Upper lobe of left lung (tissue), 6 donors: ENCODE measurements around the gene DLG2. TPM values are rescaled to one million over a fixed set of nuclear protein-coding genes. Genes with fewer than 3 reads are reported as not detected.
A peak's percentile ranks its signal among the peaks of the same experiment; 100 is the strongest.

Source experiments
- ATAC-seq, 2 donors: fragments of 200-7000 bp; cut with Tn5 transposase; one replicate each; pipeline ENCODE4 v1.9.1; 2022; ENCODE audit warnings: mild to moderate bottlenecking in 2 of 2, moderate library complexity in 2 of 2; ENCODE audit not compliant: low FRiP score in 2 of 2
- DNase-seq, 2 donors: peaks; one replicate each; pipeline ENCODE4 v3.0.0-alpha.2; 2019 to 2020
- H3K27ac ChIP-seq, 4 donors: fragments of 200-600 bp; sonication (generic); one replicate each; pipeline ENCODE4 v1.5.1; 2016 to 2019
- H3K27me3 ChIP-seq, 4 donors: fragments of 200-600 bp; sonication (generic); one replicate each; pipeline ENCODE4 v1.5.1; 2017 to 2019
- H3K36me3 ChIP-seq, 4 donors: fragments of 200-600 bp; sonication (generic); one replicate each; pipeline ENCODE4 v1.5.1; 2016 to 2019
- H3K4me1 ChIP-seq, 4 donors: fragments of 200-600 bp; sonication (generic); one replicate each; pipeline ENCODE4 v1.5.1; 2018 to 2019
- H3K4me3 ChIP-seq, 4 donors: fragments of 200-600 bp; sonication (generic); one replicate each; pipeline ENCODE4 v1.5.1; 2017 to 2019; ENCODE audit warnings: mild to moderate bottlenecking in 2 of 4, moderate library complexity in 1 of 4
- H3K9me3 ChIP-seq, 4 donors: fragments of 200-600 bp; sonication (generic); one replicate each; pipeline ENCODE4 v1.5.1; 2018 to 2019
- CTCF ChIP-seq, 6 experiments: fragments of 450-650 bp in 4 of 6; fragments of 200-600 bp in 2 of 6; sonication (generic) in 2 of 6; IDR thresholded peaks; one replicate each; pipeline ENCODE4 v1.5.1; 2016 to 2019; ENCODE audit warnings: antibody characterized with exemption in 6 of 6
- EP300 ChIP-seq, 4 donors: sonication (generic); formaldehyde crosslinking; IDR thresholded peaks; one replicate each; pipeline ENCODE4 v1.5.1; 2017; ENCODE audit warnings: antibody characterized with exemption in 4 of 4, control low read depth in 2 of 4
- POLR2A ChIP-seq, 4 donors: fragments of 450-650 bp; IDR thresholded peaks; one replicate each; pipeline ENCODE4 v1.5.1; 2016 to 2017; ENCODE audit warnings: antibody characterized with exemption in 4 of 4, mild to moderate bottlenecking in 2 of 4
- POLR2AphosphoS5 ChIP-seq, 2 donors: sonication (generic); formaldehyde crosslinking; IDR thresholded peaks; one replicate each; pipeline ENCODE4 v1.5.1; 2017; ENCODE audit warnings: antibody characterized with exemption in 2 of 2
- WGBS, 2 donors: methylation state at CpG; one replicate each; pipeline ENCODE4 v1.1.5; 2017 to 2018; 5-methylcytosine and 5-hydroxymethylcytosine counted together
- total RNA-seq, 6 donors: library from RNA; depleted of rRNA in 4 of 6; stranded (reverse); fragments of >200 nt in 4 of 6; gene quantifications; one replicate each; pipeline versions ENCODE4 v1.1.0 to v1.2.1, GENCODE V29; 2016 to 2021
- donor health status: DM: no; HTN: no; CAD: no; lungs with moderate emphysema.
- donor health status: DM: no; HTN: yes; CAD: no; lungs with severe emphysema.

The DLG2 gene
- total RNA-seq, 6 donors from 2014 or later, result 3.4 to 37.7 (median 9.1) TPM

- H3K4me1 ChIP-seq, result no peaks in the 10 kb centered on the region
- H3K9me3 ChIP-seq, result no peaks in the 10 kb centered on the region
- H3K36me3 ChIP-seq, result no peaks in the 10 kb centered on the region
- 66 to 82% methylated on average over 3 of the region's 3 CpGs for WGBS, 2 donors
- no peak for DNase-seq
- H3K4me3 ChIP-seq, result no peak overlapping the region
- no peak for TF ChIP-seq CTCF (IDR thresholded peaks at IDR 0.05)
- TF ChIP-seq POLR2A (IDR thresholded peaks at IDR 0.05), result no peak
- TF ChIP-seq EP300 (IDR thresholded peaks at IDR 0.05), result no peak
- no peak for TF ChIP-seq POLR2AphosphoS5 (IDR thresholded peaks at IDR 0.05)
- no peaks in the 10 kb centered on the region for H3K27me3 ChIP-seq
- peak in 1 of 2 donors; percentile 19 for ATAC-seq
- no peak overlapping the region for H3K27ac ChIP-seq
These were observed 1909.6 kb downstream of the DLG2 start for GRCh38 chr11:83717537-83717936.

- Histone ChIP-seq H3K36me3 (no peaks in the 10 kb centered on the region), H3K27ac (no peak overlapping the region), H3K4me3 (no peak overlapping the region), H3K27me3 (no peaks in the 10 kb centered on the region), H3K9me3 (no peaks in the 10 kb centered on the region), H3K4me1 (no peaks in the 10 kb centered on the region)
- TF ChIP-seq CTCF (IDR thresholded peaks at IDR 0.05) (no peak), POLR2A (IDR thresholded peaks at IDR 0.05) (no peak), EP300 (IDR thresholded peaks at IDR 0.05) (no peak), POLR2AphosphoS5 (IDR thresholded peaks at IDR 0.05) (no peak)
- DNase-seq (no peak), ATAC-seq (no peak)
- WGBS, 2 donors, result 74 to 76% methylated on average over 2 of the region's 2 CpGs
These were observed 1911.1 kb downstream of the DLG2 start for GRCh38 chr11:83715927-83716535.

GRCh38 chr11:83713708-83714107 is 1913.4 kb downstream of the DLG2 start:
- H3K36me3 ChIP-seq, result no peaks in the 10 kb centered on the region
- WGBS, 2 donors, result 52 to 65% methylated on average over 2 of the region's 2 CpGs
- H3K4me3 ChIP-seq, result no peak overlapping the region
- H3K9me3 ChIP-seq, result no peaks in the 10 kb centered on the region
- DNase-seq (no peak), ATAC-seq (peak in 1 of 2 donors; percentile 85)
- no peak overlapping the region for H3K27ac ChIP-seq
- H3K4me1 ChIP-seq, result no peaks in the 10 kb centered on the region
- no peak for TF ChIP-seq CTCF (IDR thresholded peaks at IDR 0.05)
- TF ChIP-seq POLR2A (IDR thresholded peaks at IDR 0.05), result no peak
- no peak for TF ChIP-seq EP300 (IDR thresholded peaks at IDR 0.05)
- no peak for TF ChIP-seq POLR2AphosphoS5 (IDR thresholded peaks at IDR 0.05)
- no peaks in the 10 kb centered on the region for H3K27me3 ChIP-seq

GRCh38 chr11:83711106-83711527 is 1916.0 kb downstream of the DLG2 start:
- no peak overlapping the region for H3K27ac ChIP-seq
- no peaks in the 10 kb centered on the region for H3K36me3 ChIP-seq
- no peak overlapping the region for H3K4me3 ChIP-seq
- H3K4me1 ChIP-seq, result no peaks in the 10 kb centered on the region
- H3K9me3 ChIP-seq, result no peaks in the 10 kb centered on the region
- no peak for ATAC-seq
- H3K27me3 ChIP-seq, result no peaks in the 10 kb centered on the region
- 81 to 88% methylated on average over 5 of the region's 5 CpGs for WGBS, 2 donors
- no peak for TF ChIP-seq POLR2AphosphoS5 (IDR thresholded peaks at IDR 0.05)
- no peak for TF ChIP-seq POLR2A (IDR thresholded peaks at IDR 0.05)
- no peak for TF ChIP-seq CTCF (IDR thresholded peaks at IDR 0.05)
- no peak for TF ChIP-seq EP300 (IDR thresholded peaks at IDR 0.05)
- no peak for DNase-seq

GRCh38 chr11:83709434-83709833 is 1917.7 kb downstream of the DLG2 start:
- no peaks in the 10 kb centered on the region for H3K36me3 ChIP-seq
- no peak for ATAC-seq
- DNase-seq, result no peak
- TF ChIP-seq POLR2AphosphoS5 (IDR thresholded peaks at IDR 0.05) (no peak), POLR2A (IDR thresholded peaks at IDR 0.05) (no peak), EP300 (IDR thresholded peaks at IDR 0.05) (no peak), CTCF (IDR thresholded peaks at IDR 0.05) (no peak)
- H3K4me3 ChIP-seq, result no peak overlapping the region
- H3K27ac ChIP-seq, result no peak overlapping the region
- no peaks in the 10 kb centered on the region for H3K4me1 ChIP-seq
- no peaks in the 10 kb centered on the region for H3K27me3 ChIP-seq
- H3K9me3 ChIP-seq, result no peaks in the 10 kb centered on the region
